ENCODE results near the gene FOLR3.

DNA sequence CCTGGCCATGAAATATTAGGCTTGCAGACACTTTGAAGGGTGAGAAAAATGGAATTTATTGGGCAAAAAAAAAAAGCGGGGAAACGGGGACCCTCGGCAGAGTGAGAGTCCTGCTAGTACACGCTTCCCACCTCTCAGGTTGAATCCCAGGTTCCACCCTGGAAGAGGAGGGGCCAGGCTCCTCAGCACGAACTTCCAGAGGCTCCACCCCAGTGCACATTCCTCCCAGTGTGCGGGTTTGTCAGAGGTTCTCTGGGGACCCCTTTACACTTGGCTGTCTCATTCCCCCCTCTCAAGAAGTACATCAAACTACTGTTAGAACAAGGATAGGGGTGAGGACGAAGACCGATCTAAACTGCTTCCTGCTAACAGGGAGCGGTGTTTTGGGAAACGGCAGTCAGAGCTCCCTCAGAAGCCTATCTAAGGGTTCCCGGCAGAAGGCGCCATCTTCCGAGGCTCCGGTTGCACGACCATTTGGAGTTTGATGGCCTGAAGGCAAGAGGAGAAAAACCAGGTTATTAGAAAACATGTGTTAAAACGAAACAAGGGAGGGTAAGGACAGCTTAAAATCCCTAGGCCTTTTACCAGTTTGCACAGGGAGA, 27.5 kb downstream of the FOLR3 start:
- TF ChIP-seq EZH2 (IDR thresholded peaks at IDR 0.05; ENCODE audit: insufficient read depth, poor library complexity, severe bottlenecking) (no peak), EZH2phosphoT487 (IDR thresholded peaks at IDR 0.05; ENCODE audit: insufficient read depth, low read depth) (no peak)
